K562 (cell line): Measurements from ENCODE around the gene VWA7. TPM values are rescaled to one million over a fixed set of nuclear protein-coding genes. Genes with fewer than 3 reads are reported as not detected.

Experiments
- ARID3B ChIP-seq: fragments of 250-450 bp; sonication (Bioruptor Pico); IDR thresholded peaks from 2 replicates; pipeline ENCODE4 v1.4.0; 2020; ENCODE audit warnings: borderline replicate concordance
- ATF7 ChIP-seq: fragments of 450-650 bp; IDR thresholded peaks from 2 replicates; pipeline ENCODE4 v1.7.1; 2014; ENCODE audit warnings: mild to moderate bottlenecking, moderate library complexity
- BACH1 ChIP-seq: fragments of 200-800 bp; sonication (Bioruptor generic); IDR thresholded peaks from 2 replicates; pipeline ENCODE4 v1.6.1; 2016; ENCODE audit warnings: missing genetic modification characterization, missing compliant biosample characterization
- CCAR2 ChIP-seq: fragments of 200-400 bp; formaldehyde crosslinking; IDR thresholded peaks from 2 replicates; pipeline ENCODE4 v1.6.1; 2017; ENCODE audit warnings: mild to moderate bottlenecking, low read depth, low read length
- FOXM1 ChIP-seq, 2 experiments: fragments of 450-650 bp in 1 of 2; sonication (generic) in 1 of 2; formaldehyde crosslinking in 1 of 2; IDR thresholded peaks; 2 replicates each; pipeline versions ENCODE4 v1.6.1 to v1.9.0; 2017 to 2022; ENCODE audit warnings: low read depth in 2 of 2, mild to moderate bottlenecking in 2 of 2, missing genetic modification reagents in 1 of 2, moderate library complexity in 1 of 2
- HMGN3 ChIP-seq: IDR thresholded peaks from 2 replicates; pipeline ENCODE4 v1.6.1; 2011; ENCODE audit warnings: borderline replicate concordance, low read depth, mild to moderate bottlenecking, mixed read lengths, low read length; ENCODE audit not compliant: insufficient read length; ENCODE audit errors: extremely low read depth
- HNRNPL ChIP-seq: fragments of 200-400 bp; formaldehyde crosslinking; IDR thresholded peaks from 2 replicates; pipeline ENCODE4 v1.6.1; 2017; ENCODE audit warnings: low read depth, mild to moderate bottlenecking, low read length
- KLF10 ChIP-seq: fragments of 250-450 bp; sonication (Bioruptor Pico); IDR thresholded peaks from 2 replicates; pipeline ENCODE4 v1.6.1; 2021; ENCODE audit warnings: matching md5 sums
- MAFK ChIP-seq: IDR thresholded peaks from 2 replicates; pipeline ENCODE4 v1.6.1; 2011; ENCODE audit warnings: low read length, improper control_type of control experiment
- NCOR1 ChIP-seq: fragments of 450-650 bp; IDR thresholded peaks from 2 replicates; pipeline ENCODE4 v1.6.1; 2016; ENCODE audit warnings: mild to moderate bottlenecking, moderate library complexity
- NFE2L1 ChIP-seq: fragments of 450-650 bp; IDR thresholded peaks from 2 replicates; pipeline ENCODE4 v1.6.1; 2016; ENCODE audit warnings: missing genetic modification characterization, low read depth, mild to moderate bottlenecking, missing compliant biosample characterization, moderate library complexity, borderline replicate concordance
- POLR2AphosphoS5 ChIP-seq: IDR thresholded peaks from 2 replicates; pipeline ENCODE4 v1.6.1; 2011; ENCODE audit warnings: mild to moderate bottlenecking, low read depth, low read length, moderate library complexity; ENCODE audit not compliant: control insufficient read depth, insufficient read depth
- POLR2G ChIP-seq: fragments of 200-400 bp; formaldehyde crosslinking; IDR thresholded peaks from 2 replicates; pipeline ENCODE4 v1.6.1; 2017; ENCODE audit warnings: low read depth, mild to moderate bottlenecking, antibody characterized with exemption, low read length, moderate library complexity
- RBM17 ChIP-seq: fragments of 200-400 bp; formaldehyde crosslinking; IDR thresholded peaks from 2 replicates; pipeline ENCODE4 v1.6.1; 2017; ENCODE audit warnings: low read depth, mild to moderate bottlenecking, low read length, borderline replicate concordance
- RBM25 ChIP-seq: fragments of 200-400 bp; formaldehyde crosslinking; IDR thresholded peaks from 2 replicates; pipeline ENCODE4 v1.6.1; 2018; ENCODE audit warnings: low read length, low read depth, moderate library complexity; ENCODE audit not compliant: severe bottlenecking
- RNF2 ChIP-seq: sonication (generic); IDR thresholded peaks from 2 replicates; pipeline ENCODE4 v1.6.1; 2016
- SAP30 ChIP-seq: fragments of 200-600 bp; sonication (generic); IDR thresholded peaks from 2 replicates; pipeline ENCODE4 v1.6.1; 2012; ENCODE audit warnings: borderline replicate concordance, low read depth, mild to moderate bottlenecking, moderate library complexity, low read length, control low read depth, inconsistent platforms; ENCODE audit not compliant: insufficient read depth, poor library complexity, severe bottlenecking
- SMAD4 ChIP-seq: fragments of 250-450 bp; sonication (Bioruptor Pico); conservative IDR thresholded peaks from 2 replicates; pipeline ENCODE4 v1.8.0; 2021; ENCODE audit warnings: inconsistent platforms, mild to moderate bottlenecking, moderate library complexity
- TAF1 ChIP-seq: IDR thresholded peaks from 2 replicates; pipeline ENCODE4 v1.6.1; 2011; ENCODE audit warnings: mild to moderate bottlenecking, low read length, moderate library complexity; ENCODE audit not compliant: insufficient read depth, control insufficient read depth, severe bottlenecking; ENCODE audit errors: extremely low read depth
- TCFL5 ChIP-seq: fragments of 250-450 bp; sonication (Bioruptor Pico); conservative IDR thresholded peaks from 2 replicates; pipeline ENCODE4 v1.6.1; 2021; ENCODE audit warnings: mild to moderate bottlenecking, moderate library complexity, matching md5 sums
- TFAM ChIP-seq: fragments of 250-450 bp; sonication (Bioruptor Pico); conservative IDR thresholded peaks from 2 replicates; pipeline ENCODE4 v1.5.0; 2021; ENCODE audit warnings: mild to moderate bottlenecking, moderate library complexity
- ZBED1 ChIP-seq: IDR thresholded peaks from 2 replicates; pipeline ENCODE4 v1.6.1; 2014
- ZBTB17 ChIP-seq: fragments of 450-650 bp; formaldehyde crosslinking; IDR thresholded peaks from 2 replicates; pipeline ENCODE4 v1.4.0; 2020; ENCODE audit warnings: mild to moderate bottlenecking
- ZC3H8 ChIP-seq: fragments of 450-650 bp; IDR thresholded peaks from 2 replicates; pipeline ENCODE4 v1.6.1; 2017
- ZNF253 ChIP-seq: fragments of 250-450 bp; sonication (Bioruptor Pico); conservative IDR thresholded peaks from 2 replicates; pipeline ENCODE4 v1.6.1; 2021; ENCODE audit warnings: mild to moderate bottlenecking
- ZNF583 ChIP-seq: fragments of 250-450 bp; sonication (Bioruptor Pico); IDR thresholded peaks from 2 replicates; pipeline ENCODE4 v1.4.0; 2020
- ZNF644 ChIP-seq: fragments of 200-800 bp; sonication (Bioruptor generic); IDR thresholded peaks from 2 replicates; pipeline ENCODE4 v1.6.1; 2016; ENCODE audit warnings: low read depth, missing genetic modification characterization, missing compliant biosample characterization
- polyA plus RNA-seq, 8 experiments: library from polyadenylated mRNA; depleted of rRNA in 4 of 8; stranded (reverse) in 5 of 8; unstranded in 3 of 8; fragments of >200 nt; fragmentation: Nextera tagmentation in 2 of 8; fragmentation: Illumina TruSeq in 1 of 8; extraction: Ambion mirVana in 2 of 8; extraction: Trizol in 1 of 8; gene quantifications; 2 replicates each; pipeline versions ENCODE4 v1.2.1 to v1.2.3, GENCODE V29; 2011 to 2014; ENCODE audit warnings: inconsistent platforms in 1 of 8, missing spikeins in 1 of 8
- total RNA-seq, 7 experiments: library from RNA; depleted of rRNA in 6 of 7; stranded (reverse); fragments of >200 nt in 6 of 7; fragmentation: Illumina TruSeq in 2 of 7; extraction: Trizol in 2 of 7; gene quantifications; 2 replicates each; pipeline versions ENCODE4 v1.2.1 to v1.2.3, GENCODE V29; 2011 to 2021; ENCODE audit warnings: low replicate concordance in 1 of 7

VWA7 gene
- total and polyA plus RNA-seq, 9 of the 15 experiments (the other 6 are each of a cell fraction or from before 2014, with no cell fraction given) = 0.18 to 2.9 (median 0.95) TPM

GRCh38 chr6:31737991-31738979 lies 38.8 kb downstream of the VWA7 start (continued):
- TF ChIP-seq HNRNPL (0 out of 2 replicates have a peak, but pooled peaks have one; percentile 37), NFE2L1 (tag) (no peak), ZNF253 (CRISPR knock-in tag) (no peak), ZBTB17 (peak; percentile 78), POLR2AphosphoS5 (no peak), FOXM1 (IDR thresholded peaks at IDR 0.05; ENCODE audit: low read depth) (no peak), FOXM1 (CRISPR knock-in tag; IDR thresholded peaks at IDR 0.05; ENCODE audit: low read depth) (no peak), ZNF644 (tag) (no peak), RNF2 (no peak), HMGN3 (no peak), ZBED1 (no peak), MAFK (no peak), ARID3B (CRISPR knock-in tag) (0 out of 2 replicates have a peak, but pooled peaks have one; percentile 89), SAP30 (no peak), KLF10 (CRISPR knock-in tag) (0 out of 2 replicates have a peak, but pooled peaks have one; percentile 61), ZNF583 (CRISPR knock-in tag) (peak; percentile 11; the same call in 1 of the 2 replicates), SMAD4 (CRISPR knock-in tag) (peak; percentile 79), BACH1 (no peak), RBM25 (no peak), POLR2G (peak; percentile 39; the same call in 1 of the 2 replicates), ZC3H8 (no peak; the same call in 1 of the 2 replicates), RBM17 (no peak), TFAM (CRISPR knock-in tag) (no peak), TCFL5 (CRISPR knock-in tag) (0 out of 2 replicates have a peak, but pooled peaks have one; percentile 41), CCAR2 (no peak), NCOR1 (no peak), ATF7 (no peak), TAF1 (no peak)
